ENCODE measurements around the gene SORCS2.
"Not testable (repeated sequence)": the region's sequence is repeated elsewhere in the genome, so short reads cannot be mapped to it uniquely, and the experiment has no call there.

Gene SORCS2

GRCh38 chr4:7573576-7574091, 381.3 kb downstream of the SORCS2 start:
- TF ChIP-seq CTCF (IDR thresholded peaks at IDR 0.05; ENCODE audit: borderline replicate concordance, control extremely low read depth, extremely low read depth, insufficient read depth, missing control alignments), result no peak
- in situ Hi-C loops (cut with MboI; ENCODE audit: low sequenced_read_pairs, unreplicated experiment), result no loop called here
- DNase-seq (ENCODE audit: low spot score), result no peak

- in situ Hi-C loops (cut with MboI; ENCODE audit: low sequenced_read_pairs, unreplicated experiment), result no loop called here
- TF ChIP-seq CTCF (IDR thresholded peaks at IDR 0.05; ENCODE audit: borderline replicate concordance, control extremely low read depth, extremely low read depth, insufficient read depth, missing control alignments), result no peak
- no peak for DNase-seq (ENCODE audit: low spot score)
These were observed 382.1 kb downstream of the SORCS2 start for GRCh38 chr4:7574287-7575014.

- in situ Hi-C loops (cut with MboI; ENCODE audit: low sequenced_read_pairs, unreplicated experiment), result no loop called here
- no peak for DNase-seq (ENCODE audit: low spot score)
- no peak for TF ChIP-seq CTCF (IDR thresholded peaks at IDR 0.05; ENCODE audit: borderline replicate concordance, control extremely low read depth, extremely low read depth, insufficient read depth, missing control alignments)
These were observed 383.1 kb downstream of the SORCS2 start for GRCh38 chr4:7575426-7575825.

GRCh38 chr4:7577361-7578039, 385.2 kb downstream of the SORCS2 start:
- in situ Hi-C loops (cut with MboI; ENCODE audit: low sequenced_read_pairs, unreplicated experiment); DNase-seq (ENCODE audit: low spot score): not testable (repeated sequence)

- TF ChIP-seq CTCF (IDR thresholded peaks at IDR 0.05; ENCODE audit: borderline replicate concordance, control extremely low read depth, extremely low read depth, insufficient read depth, missing control alignments), result no peak
- no peak for DNase-seq (ENCODE audit: low spot score)
- in situ Hi-C loops (cut with MboI; ENCODE audit: low sequenced_read_pairs, unreplicated experiment), result no loop called here
These were observed 389.1 kb downstream of the SORCS2 start for GRCh38 chr4:7581477-7581876.

- in situ Hi-C loops (cut with MboI; ENCODE audit: low sequenced_read_pairs, unreplicated experiment), result no loop called here
- no peak for DNase-seq (ENCODE audit: low spot score)
- no peak for TF ChIP-seq CTCF (IDR thresholded peaks at IDR 0.05; ENCODE audit: borderline replicate concordance, control extremely low read depth, extremely low read depth, insufficient read depth, missing control alignments)
These were observed 390.2 kb downstream of the SORCS2 start for GRCh38 chr4:7582313-7583097.

All from GM13976 (cell line).